ENCODE measurements around the gene TMEM165.

The TMEM165 gene

DNA sequence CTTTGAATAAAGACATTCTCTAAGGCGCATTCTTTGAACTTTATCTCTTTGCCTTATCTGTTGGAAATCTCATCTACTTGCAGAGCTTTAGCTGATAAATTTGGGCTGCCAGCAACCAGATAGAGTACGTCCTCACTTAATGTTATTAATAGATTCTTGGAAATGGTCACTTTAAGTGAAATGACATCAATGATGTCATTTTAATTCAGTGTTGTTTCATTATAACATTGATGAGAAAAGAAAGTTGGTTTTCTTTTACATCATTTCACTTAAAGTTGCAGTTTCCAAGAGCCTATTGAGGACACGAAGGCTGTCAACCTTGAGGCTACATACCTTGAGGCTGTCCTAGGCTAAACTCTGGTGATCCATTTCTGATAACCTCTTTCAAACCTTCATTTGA lies 9.3 kb downstream of the TMEM165 start:
- DNase-seq (ENCODE audit: low read depth, low spot score): no peak

DNA sequence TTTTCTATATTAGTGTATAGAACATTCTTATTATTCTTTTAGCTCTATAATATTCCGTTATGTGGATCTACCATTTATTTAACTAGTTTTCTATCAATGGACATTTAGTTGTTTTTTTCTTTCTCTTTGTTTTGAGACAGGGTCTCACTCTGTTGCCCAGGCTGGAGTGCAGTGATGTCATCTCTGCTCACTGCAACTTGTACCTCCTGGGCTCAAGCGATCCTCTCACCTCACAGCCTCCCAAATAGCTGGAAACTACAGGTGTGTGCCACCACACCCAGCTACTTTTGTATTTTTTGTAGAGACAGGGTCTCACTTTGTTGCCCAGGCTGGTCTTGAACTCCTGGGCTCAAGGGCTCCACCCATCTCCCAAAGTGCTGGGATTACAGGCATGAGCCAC lies 10.8 kb downstream of the TMEM165 start:
- DNase-seq (ENCODE audit: low read depth, low spot score): no peak

DNA sequence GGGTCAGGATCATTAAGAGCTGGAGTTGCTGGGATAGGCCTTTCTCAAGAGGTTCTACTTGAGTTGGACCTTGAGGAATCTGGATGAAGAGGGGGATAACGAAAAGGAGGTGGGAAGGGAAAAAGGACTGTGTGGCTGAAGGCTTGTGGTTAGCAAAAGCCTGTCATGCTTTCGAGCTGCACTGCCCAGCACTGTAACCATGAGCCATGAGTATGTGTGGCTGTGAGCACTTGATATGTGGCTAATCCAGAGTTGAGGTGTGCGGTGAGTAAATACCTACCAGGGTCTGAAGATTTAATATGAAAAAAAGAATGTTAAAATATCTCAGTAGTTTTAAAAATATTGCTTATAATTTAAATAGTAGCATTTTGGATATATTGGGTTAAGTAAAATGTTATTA lies 11.4 kb downstream of the TMEM165 start:
- DNase-seq (ENCODE audit: low read depth, low spot score): peak; percentile 50

DNA sequence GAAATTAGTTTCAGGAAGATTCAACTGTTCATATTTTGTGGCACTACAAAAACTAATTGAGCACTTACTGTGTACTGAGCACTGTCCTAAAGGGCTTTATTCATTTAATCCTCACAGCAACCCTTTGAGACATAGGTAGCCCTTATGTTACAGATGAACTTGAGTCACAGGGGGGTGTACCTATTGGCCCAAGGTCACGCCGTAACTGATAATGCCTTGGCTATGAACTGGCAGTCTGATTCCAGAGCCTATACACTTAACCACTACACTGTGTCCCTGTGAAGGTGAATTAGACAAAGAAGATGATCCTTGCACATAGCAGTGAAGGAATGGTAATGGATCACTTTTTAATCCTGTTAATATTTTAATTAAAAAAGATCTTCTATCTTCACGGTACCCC lies 12.0 kb downstream of the TMEM165 start:
- DNase-seq (ENCODE audit: low read depth, low spot score): no peak

DNA sequence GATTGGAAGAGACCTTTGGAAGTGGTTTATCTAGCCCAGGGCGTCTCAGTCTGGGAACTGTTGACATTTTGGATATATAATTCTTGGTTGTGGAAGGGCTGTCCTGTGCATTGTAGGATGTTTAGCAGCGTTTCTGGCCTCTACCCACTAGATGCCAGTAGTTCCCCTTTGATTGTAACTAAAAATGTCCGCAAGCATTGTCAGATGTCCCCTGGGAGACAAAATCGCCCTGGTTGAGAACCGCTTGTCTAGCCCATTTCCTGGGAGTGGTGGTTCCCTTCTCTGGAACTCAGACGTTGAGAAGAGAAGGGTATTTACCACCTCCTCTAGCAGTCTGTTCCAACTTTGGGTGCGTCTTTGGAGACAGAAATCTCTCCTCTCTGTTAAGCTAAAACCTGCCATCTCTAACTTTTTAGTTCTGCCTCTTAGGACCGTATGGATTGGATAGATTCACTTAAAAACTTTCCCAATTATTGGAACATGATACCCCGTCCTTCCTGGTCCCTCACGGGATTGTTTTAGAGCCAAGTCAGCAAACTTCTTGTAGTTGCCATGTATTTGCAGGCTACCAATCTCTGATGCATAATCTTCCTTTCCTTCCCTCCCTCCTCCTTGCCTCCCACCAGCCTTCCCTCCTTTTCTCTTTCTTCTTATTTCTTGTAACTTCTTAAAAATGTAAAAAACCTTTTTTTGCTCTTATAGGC lies 13.9 kb downstream of the TMEM165 start:
- DNase-seq (ENCODE audit: low read depth, low spot score): no peak

DNA sequence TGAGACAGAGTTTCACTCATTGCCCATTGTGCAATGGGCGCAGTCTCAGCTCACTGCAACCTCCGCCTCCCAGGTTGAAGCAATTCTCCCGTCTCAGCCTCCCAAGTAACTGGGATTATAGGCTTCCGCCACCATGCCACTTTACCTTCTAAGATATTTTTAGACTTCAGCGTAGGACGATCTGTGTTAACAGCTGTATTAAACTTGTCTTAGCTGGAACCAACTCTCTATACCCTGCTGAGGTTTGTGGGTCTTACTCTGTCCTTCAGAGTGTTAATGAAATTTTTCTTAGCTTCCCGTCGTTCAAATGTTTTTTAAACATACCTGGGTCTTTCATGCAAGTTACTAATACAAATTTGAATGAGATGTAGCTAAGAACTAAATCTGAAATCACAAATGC lies 14.7 kb downstream of the TMEM165 start:
- no peak for DNase-seq (ENCODE audit: low read depth, low spot score)

DNA sequence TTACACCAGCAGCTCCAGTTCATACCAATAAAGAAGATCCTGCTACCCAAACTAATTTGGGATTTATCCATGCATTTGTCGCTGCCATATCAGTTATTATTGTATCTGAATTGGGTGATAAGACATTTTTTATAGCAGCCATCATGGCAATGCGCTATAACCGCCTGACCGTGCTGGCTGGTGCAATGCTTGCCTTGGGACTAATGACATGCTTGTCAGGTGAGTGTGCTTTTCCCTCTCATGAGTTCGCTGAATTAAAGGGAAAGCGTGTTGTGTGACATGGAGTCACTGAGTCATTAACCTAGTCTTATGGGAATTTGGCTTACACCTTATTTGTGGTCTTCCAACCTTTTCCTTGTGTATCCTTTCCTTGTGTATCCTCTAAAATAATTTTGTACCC lies 15.9 kb downstream of the TMEM165 start:
- DNase-seq (ENCODE audit: low read depth, low spot score): peak; percentile 32

DNA sequence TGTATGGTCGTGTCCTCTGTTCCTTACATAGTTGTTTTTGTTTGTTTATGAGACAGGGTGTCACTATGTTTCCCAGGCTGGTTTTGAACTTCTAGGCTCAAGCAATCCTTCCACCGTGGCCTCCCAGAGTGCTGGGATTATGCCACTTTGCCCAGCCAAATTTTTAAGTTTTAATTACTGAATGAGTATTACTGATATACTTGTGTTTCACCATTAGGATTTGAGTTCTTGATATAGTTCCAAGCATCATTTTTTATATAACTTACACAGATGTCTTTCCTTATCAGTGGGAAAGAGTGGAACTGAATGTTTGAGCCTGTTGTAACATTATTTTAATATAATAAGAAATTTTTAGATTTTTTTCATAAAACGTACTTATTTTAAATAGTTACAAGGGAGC lies 20.4 kb downstream of the TMEM165 start:
- DNase-seq (ENCODE audit: low read depth, low spot score): no peak

DNA sequence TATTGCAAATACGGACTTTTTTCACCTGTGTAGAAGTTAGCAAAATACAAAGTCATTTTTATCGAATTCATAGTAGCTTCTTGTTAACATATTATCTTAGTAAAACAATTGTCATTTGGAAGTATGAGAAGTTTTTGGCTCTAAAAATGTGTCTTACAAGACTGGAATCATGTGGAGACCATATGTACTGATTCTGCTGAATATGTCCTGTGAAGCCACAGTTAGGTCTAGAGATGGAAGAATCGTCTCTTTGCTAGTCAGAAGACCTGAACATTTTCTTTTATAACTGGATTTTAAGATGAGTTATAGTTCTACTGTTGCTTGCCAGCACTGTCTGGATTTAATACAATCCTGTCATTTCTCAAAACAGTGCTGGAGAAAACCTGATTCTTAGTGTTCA lies 29.0 kb downstream of the TMEM165 start:
- DNase-seq (ENCODE audit: low read depth, low spot score): no peak

DNA sequence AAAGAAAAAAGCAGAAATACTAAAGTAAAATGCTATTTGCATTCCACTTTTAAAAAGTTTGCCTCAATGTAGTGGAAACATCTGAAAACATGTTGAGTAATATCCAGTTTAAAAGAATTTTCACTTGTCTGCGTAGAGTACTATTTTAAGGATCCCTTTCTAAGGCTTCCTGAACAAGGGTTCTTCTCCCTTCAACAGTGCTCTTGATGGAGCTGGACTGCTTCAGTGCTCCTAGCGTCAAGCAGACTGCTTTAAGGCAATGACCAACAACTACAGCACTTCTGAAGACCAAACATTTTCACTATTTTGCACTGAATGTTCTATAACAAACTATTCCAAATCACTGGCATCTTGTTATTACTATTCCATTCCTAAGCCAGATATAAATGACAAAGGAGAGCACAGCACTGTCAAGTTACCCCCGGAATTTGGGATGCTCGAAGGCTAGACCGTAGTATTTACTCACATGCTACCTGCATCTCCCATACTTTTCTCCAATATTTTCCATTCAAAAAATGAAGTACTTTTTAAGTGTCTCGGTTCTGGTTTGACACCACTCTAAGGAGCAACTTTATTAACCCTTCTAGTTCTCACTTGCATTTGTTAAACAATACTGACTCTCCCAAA lies 36.1 kb downstream of the TMEM165 start:
- no peak for DNase-seq (ENCODE audit: low read depth, low spot score)

DNA sequence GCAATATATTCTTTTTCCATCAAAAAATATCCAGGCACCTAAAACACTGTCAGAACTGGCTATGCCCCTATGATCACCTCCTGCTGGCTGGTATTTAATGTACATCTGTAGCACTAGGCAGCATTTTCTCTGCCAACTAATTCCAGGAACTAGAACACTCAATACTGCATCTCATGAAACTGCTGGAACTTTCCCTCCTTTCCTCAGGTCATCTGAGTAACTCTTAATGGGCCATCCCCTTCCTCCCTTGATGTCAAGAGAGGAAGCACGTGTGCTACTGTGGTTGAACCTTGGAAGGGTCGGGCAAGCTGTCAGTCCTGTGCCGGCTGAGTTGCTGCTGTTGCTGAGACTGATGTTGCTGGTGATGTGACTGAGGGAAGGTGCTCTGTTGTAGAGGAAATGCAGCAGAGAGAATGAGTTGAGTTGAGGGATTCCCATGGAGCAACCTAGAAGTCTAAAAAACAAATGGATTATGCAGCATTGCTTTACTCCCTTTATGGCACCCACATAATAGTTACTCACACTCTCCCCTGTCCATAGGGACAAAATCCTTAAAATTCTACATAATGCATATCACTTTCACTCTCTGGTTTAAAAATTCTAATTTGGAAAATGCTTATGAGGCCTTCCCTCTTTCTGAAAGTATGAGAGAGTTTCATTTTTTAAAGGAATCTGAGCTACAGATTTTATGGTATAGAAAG lies 39.5 kb downstream of the TMEM165 start:
- peak; percentile 24 for DNase-seq (ENCODE audit: low read depth, low spot score)

DNA sequence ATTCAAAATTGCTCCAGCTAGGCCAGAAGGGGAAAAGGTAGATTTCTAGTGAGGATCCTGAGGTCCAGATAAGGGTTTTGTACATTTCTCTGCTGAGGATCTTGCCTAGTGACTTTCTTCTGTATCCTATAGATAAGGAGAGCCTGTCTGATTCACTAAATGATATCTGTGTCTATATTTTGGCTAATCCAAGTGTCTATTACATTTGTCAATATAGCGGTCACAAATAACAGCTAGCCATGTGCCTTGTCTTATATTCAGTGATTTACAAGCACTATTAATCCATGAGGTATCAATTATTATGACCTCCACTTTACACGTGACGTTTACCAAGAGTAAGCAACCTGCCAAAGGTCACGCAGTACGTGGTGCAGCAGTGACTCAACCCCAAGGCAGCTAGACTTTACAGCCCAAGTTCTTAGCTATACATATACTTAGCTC lies 41.6 kb downstream of the TMEM165 start:
- DNase-seq (ENCODE audit: low read depth, low spot score): no peak

DNA sequence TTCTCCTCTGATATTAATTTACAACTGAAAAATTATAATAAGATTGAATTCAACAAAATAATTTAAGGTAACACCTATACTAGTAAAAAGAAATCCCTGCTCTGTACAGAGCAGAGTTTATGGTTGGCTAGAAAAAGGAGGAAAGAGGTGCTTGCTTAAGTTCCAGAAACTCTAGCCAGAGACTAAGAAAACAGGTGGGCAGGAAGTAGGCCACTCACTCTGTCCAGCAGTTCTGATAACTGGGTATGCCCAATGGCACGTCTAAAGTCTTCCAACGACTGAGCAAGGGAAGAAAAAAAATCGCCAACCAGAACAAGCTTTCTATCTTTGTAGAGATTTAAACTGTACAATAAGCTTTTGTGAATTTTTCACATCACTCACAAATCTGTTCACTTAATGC lies 42.1 kb downstream of the TMEM165 start:
- no peak for DNase-seq (ENCODE audit: low read depth, low spot score)

DNA sequence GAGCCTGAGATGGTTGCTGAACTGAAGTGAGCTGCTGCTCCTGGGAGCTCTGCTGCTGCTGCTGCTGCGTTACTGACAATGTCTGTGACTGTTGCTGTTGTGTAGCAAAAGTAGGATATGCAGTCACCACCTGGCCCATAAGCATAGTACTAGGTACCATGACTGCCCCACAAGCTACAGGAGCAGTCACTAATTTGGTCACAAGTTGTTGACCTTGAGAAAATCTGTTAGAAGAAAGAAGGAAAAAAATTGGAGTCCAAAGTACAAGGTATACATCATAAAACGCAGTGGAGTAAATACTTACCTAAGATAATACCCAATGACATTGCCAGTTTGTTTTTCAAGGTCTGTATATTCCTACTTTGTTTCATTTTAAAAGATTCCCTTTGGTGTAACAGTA lies 42.6 kb downstream of the TMEM165 start:
- no peak for DNase-seq (ENCODE audit: low read depth, low spot score)

DNA sequence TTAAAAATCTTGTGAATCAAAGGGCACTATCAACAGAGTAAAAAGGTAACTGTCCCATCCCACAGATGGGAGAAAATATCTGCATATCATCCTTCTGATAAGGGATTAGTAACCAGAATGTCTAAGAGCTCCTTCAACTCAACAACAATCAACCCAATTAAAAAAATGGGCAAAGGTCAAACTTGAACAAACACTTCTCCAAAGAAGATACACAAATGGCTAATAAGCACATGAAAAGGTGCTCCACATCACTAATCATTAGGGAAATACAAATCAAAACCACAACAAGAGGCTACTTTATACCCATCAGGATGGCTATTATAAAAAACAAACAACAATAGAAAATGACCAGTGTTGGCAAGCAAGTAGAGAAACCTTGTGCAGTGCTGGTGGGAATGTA lies 43.3 kb downstream of the TMEM165 start:
- DNase-seq (ENCODE audit: low read depth, low spot score): no peak

DNA sequence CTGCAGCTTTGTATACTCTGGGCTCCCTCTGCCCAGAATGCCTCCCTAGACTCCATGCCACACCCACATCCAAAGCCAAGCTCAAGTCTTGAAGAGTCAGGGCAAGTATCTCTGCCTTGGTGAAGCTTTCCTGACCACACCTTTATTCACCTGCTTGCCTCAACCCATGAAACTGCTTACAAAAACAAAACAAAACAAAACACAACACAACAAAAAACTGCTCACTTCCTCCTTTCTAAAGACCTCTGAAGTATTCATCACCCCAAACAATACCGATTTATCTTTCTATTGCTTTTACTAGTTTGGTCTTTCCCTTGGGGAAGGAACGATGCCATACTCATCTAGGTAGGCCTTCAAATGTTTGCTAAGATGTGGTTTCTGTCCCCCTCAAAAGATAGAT lies 45.0 kb downstream of the TMEM165 start:
- DNase-seq (ENCODE audit: low read depth, low spot score): no peak

DNA sequence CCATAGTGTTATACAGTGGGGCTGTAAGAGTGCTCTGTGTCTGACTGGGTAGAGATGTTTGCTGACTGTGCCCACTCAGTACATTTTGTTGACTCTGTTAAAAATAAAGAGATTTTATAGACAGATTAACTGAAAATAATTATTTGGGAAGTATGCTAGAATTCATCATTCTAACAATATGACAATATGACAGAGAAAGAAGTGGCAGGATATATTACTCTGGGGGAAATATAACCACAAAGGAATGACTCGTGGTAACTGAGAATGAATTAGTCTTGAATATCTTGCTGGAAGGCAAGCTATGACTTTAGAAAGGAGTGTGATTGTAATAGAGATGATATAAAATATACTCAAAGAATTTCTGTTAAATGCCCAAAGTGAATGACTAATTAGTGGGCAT lies 46.8 kb downstream of the TMEM165 start:
- DNase-seq (ENCODE audit: low read depth, low spot score): no peak

DNA sequence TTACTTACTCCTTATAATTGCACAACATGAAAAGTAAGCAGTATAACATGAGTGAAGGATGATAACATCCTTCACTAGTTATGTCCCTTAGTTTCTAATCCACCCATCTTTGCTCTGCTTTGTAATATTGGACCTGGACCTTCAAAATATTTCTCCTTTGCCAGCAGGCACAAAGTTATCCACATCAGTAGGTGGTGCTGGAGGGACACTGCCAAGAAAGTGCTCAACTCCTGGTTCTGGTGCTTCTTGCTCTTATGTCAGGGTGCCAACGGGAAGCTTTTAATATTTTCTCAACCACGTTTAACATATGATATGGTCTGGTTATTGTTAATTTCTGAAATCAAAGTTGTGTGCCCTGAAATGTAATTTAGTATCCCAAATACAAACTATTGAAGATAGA lies 49.1 kb downstream of the TMEM165 start:
- peak; percentile 55 for DNase-seq (ENCODE audit: low read depth, low spot score)

DNA sequence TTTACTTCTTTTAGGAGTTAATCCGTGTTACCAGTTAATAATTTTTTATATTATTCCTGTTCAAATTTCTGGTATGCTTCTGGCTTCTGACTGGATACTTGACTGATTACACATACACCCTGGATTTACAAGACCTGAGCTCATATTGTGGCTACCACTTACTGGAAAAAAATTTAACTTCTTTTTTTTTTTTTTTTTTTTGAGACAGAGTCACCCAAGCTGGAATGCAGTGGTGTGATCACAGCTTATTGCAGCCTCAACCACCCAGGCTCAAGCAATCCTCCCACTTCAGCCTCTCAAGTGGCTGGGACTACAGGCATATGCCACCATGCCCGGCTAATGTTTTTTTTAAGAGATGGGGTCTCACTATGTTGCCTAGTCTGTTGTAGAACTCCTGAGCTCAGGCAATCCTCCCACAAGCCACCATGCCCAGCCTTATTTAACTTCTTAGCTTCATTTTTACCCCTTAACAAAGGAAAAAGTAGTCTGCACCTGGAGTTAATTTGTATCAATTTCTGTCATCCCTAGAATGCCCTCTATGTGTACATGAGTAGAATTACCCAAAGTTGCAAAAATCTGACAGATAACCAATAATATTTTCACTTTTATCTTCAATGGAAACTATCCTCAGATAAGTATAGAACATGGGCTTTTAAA lies 50.3 kb downstream of the TMEM165 start:
- DNase-seq (ENCODE audit: low read depth, low spot score): peak; percentile 62

DNA sequence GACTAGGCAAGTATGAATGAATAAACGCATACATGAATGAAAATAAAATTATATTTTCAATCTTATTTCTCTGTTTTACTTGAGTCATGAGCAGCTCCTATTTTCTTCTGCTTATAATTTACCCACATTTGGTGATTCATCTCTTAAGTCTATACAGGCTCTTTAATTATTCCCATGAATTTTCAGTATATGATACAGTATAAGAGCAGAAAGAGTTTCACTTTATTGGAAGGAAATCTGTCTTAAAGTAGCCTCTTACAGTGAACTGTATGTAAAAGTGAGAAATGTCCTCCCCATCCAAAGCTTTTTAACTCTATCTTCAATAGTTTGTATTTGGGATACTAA lies 50.8 kb downstream of the TMEM165 start:
- DNase-seq (ENCODE audit: low read depth, low spot score): no peak

DNA sequence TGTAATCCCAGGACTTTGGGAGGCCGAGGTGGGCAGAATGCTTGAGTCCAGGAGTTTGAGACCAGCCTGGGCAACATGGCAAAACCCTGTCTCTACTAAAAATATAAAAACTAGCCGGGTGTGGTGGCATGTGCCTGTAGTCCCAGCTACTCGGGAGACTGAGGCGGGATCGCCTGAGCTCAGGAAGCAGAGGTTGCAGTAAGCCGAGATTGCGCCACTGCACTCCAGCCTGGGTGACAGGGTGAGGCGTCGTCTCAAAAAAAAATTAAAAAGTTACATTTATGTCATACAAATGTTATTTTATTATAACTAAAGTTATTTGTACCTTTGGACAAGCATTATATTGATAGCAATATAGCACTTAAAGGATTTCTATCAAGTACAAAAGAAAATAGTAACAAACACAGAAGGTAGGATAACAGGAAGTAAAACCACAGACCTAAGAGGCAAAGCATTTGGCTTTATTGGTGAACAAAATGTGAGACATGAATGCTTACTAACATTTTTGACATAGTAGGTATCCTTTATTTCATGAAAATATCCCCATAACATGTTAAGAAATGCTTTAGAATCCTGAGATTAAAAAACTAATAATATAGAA lies 51.5 kb downstream of the TMEM165 start:
- DNase-seq (ENCODE audit: low read depth, low spot score): no peak

DNA sequence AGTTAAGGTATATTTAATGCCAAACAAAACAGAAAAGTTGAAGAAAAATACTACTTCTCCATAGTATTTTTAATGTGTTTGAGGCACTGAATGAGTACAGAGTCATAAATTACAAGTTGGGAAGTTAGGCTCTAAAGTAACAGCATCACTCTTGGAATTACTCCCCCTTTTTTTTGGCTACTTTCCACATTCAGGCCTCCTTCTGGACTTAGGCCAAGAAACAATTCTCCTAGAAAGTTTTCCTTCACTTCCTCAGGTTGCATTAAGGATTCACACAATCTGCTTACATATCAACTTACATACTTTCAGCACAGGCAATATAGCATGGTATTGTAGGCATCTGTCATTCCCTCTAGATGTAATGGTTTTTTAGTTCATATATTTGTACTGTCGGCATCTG lies 52.1 kb downstream of the TMEM165 start:
- DNase-seq (ENCODE audit: low read depth, low spot score): peak; percentile 50

Data from astrocyte of the hippocampus (primary cell).